NCI-H510A (cell line): ENCODE measurements around the gene SSTR5.

Source experiments
- DNase-seq: peaks from one replicate; lab custom pipeline; 2025; lab: John Stamatoyannopoulos, UW

SSTR5 gene

DNA sequence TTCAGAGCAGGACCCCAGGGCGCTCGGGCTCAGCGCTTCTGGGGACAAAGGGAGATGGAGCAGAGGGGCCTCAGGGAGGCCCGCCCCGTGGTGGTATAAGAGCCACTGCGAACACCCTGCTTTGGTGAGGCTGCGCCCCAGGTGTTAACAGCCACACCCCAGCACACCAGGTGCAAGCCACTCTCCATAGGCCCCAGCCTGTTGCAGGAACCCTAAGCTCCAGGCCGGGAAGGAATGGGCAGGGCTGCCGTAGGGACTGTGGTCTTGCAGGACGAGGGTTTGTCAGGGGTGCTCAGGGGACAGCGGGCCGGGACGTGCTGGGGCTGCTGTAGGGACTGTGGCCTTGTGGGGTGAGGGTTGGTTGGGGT, 17.0 kb upstream of the SSTR5 start:
- DNase-seq, result no peak

DNA sequence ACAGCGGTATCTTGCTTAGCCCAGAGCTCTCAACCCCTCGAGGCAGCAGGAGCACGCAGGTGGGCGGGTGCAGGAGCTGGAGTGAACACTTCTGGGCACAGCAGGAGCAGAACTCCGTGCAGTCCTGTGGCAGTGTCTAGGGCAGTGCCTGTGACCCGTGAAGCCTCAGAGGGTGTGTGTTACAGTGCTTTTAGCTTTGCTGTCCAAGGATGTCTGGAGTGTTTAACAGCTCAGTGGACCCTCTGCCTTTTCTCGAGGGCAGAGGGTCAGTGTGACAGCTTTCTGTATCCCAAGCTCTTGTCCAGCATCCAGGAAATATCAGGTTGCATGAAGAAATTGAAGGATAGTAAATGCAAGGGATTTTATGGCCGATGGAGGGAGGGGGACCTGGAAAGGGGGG, 16.4 kb upstream of the SSTR5 start:
- DNase-seq, result no peak

- no peak for DNase-seq
Observed at GRCh38 chr16:1057252-1057932, 15.2 kb upstream of the SSTR5 start.

DNA sequence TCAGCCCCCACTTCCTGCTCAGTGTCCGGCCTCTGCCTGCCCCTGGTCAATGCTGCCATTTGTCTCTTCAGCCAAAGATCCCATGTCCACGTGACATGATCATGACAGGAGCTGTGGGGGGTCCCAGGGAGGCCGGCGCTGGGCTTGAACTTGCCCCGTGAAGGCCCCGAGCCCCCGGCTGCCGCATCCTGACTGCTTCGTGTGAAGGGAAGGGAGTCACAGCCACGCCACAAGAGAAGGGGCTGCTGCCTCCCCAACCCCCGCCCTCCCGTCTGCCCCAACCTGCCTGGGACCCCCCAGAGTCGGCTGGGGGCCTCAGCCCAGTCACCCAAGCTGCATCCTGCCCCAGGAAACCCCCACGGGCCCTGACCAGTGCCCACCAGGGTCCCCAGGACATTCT, 14.3 kb upstream of the SSTR5 start:
- no peak for DNase-seq

- no peak for DNase-seq
Observed at GRCh38 chr16:1059310-1059709, 13.2 kb upstream of the SSTR5 start.

GRCh38 chr16:1060416-1061340, 11.9 kb upstream of the SSTR5 start:
- no peak for DNase-seq

- no peak for DNase-seq
Observed at GRCh38 chr16:1061769-1062505, 10.6 kb upstream of the SSTR5 start.

DNA sequence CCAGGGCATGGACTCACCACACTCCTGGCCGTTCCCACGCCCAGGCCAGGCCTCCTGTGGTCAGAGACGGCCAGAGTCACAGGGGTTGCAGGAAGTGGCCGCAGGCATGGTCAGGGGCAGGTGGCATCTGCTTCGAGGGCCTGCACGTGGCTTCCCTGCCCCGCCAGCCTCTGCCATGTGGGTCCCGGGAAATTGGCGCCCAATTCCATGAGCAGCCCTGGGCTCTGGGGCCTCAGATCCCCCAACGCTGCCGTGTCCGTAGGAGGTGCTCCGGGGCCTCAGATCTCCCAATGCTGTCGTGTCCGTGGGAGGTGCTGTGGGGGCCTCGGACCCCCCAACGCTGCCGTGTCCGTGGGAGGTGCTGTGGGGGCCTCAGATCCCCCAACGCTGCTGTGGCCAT, 9.7 kb upstream of the SSTR5 start:
- DNase-seq, result no peak

DNA sequence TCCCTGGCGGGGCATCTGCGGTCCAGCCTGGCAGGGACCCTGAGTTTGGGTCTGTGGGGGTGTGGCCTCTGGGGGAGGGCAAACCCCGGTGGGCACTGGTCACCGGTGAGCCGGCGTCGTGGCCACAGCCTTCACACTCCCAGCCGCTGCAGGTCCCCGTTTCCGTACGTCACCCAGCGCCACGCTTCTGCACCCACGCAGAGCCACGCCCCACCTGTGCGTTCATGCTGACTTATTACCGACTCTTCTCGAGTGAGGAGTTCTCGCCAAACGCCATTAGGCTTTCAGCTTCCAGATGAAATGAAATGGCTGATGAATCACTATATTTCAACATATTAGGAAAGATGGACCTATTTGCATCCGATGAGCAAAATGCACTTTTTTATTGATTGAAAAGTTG, 8.8 kb upstream of the SSTR5 start:
- DNase-seq, result no peak

GRCh38 chr16:1065469-1066128, 6.9 kb upstream of the SSTR5 start:
- DNase-seq, result no peak

DNA sequence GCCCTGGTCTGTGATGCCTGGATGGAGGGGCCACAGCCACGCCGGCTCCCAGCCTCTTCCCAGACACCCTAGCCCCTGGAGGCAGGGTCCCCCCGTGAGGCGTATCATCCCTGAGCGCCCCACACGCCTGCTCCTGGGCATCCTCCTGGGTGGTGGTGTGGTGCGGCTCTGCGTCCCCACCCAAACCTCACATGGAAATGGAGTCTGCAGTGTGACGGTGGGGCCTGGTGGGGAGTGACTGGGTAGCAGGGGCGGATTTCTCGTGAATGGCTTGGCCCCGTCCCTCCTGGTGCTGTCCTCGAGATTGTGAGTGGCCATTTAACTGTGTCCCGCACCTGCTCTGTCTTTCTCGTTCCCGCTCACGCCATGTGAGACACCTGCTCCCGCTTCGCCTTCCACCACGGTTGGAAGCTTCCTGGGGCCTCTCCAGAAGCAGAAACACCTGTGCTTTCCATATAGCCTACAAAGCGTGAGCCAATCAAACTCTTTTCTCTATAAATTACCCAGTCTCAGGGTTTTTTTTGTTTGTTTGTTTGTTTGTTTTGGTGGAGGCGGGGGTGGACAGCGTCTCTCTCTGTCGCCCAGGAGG, 5.9 kb upstream of the SSTR5 start:
- DNase-seq, result no peak

DNA sequence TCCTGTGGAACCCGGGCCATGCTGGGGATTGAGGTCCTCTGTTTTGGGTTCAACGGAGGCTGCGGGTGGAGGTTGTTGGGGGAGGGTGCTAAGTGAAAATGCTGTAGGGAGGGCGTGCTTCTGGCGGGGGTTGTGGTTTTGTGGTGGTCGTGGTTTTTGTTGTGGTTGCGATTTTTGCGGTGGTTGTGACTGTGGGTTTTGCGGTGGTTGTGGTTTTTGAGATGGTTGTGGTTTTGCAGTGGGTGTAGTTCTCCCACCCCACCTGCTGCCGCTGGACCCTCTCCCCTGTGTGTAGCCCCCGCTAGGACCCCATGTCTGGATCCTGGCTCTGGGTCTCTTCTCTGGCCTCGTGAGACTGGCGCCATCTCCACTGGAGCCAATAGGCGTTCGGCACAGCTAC, 4.9 kb upstream of the SSTR5 start:
- no peak for DNase-seq

GRCh38 chr16:1068451-1068850, 4.1 kb upstream of the SSTR5 start:
- DNase-seq, result no peak

- no peak for DNase-seq
Observed at GRCh38 chr16:1069154-1069553, 3.4 kb upstream of the SSTR5 start.

DNA sequence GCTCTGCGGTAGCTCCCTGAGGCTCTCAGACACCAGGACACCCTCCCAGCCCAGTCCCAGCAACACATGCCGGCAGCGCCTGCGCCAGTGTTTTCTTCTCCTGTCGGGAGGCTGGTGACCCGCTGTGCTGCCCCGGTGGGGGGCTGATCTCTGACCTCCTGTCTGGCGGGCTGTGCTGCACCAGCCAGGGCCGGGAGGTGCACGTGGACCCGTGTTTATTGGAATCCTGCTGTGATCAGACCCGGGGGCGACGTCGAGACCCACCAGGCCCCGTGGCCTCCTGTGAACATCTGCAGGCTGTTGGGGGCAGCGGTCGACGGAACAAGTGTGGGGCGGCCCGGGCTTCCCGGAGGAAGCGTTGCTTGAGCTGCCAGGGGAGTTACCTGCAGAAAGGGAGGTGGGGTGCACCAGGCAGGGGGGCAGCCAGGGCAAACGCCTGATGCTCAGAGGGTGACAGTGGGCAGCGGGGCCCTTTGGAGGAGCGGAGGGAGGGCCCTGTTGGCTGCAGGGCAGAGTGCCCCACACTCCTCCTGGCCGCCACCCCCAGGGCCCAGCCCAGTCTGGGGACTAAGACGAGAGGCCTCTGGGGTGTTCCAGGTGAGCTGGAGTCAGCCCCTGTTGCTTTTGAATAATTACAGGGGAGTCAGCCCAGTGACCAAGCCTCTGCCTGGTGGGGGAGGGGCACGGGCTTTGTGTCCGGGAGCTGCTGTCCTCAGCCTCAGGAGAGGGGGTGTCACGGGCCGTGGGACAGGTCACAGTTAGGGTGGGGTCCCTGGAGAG, 2.3 kb upstream of the SSTR5 start:
- DNase-seq, result no peak

- no peak for DNase-seq
Observed at GRCh38 chr16:1070864-1071408, 1.6 kb upstream of the SSTR5 start.

DNA sequence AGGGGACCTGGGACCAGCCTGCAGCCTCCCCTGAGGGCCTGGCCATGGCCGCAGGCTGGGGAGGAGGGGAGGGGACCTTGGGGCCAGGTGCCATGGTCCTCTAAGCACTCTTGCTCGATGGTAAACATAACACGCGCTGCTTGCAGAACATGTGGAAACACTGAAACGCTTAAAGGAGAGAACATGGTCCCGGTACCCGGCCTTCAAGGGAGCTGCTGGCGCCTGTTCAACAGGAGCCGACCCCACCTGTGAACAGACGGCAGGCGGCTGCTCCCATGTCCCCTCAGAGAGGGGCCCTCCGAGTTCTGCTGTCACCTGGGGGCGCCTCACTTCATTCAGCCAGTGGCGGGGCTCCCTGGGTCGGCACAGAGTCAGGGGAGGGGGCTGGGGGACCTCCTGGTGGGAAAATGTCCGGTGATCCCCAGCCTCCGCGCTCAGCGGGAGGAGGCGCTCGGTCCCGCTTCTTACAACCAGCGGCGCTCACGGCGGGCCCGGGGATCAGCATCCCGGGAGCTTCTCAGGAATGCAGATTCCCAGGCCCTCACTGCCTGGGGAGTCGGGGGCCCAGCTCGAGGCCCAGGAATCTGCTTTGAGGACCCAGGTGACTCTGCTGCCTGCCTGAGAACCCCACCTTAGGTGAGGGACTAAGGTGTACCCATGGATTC, 854 bp upstream of the SSTR5 start:
- no peak for DNase-seq

DNA sequence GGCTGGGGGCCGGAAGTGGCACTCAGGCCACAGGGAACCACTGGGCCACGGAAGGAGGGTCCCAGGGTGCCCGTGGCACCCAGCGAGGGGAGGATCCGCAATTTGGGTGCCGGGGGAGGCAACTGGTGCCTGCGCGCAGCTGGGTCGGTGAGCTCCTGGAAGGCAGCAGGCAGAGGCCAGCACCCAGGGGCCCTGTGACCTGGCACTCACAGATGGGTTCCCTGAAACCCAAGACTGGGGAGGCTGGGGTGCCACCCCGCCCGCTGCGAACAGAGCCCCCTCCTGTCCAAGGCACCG, 663 bp downstream of the SSTR5 start:
- no peak for DNase-seq

DNA sequence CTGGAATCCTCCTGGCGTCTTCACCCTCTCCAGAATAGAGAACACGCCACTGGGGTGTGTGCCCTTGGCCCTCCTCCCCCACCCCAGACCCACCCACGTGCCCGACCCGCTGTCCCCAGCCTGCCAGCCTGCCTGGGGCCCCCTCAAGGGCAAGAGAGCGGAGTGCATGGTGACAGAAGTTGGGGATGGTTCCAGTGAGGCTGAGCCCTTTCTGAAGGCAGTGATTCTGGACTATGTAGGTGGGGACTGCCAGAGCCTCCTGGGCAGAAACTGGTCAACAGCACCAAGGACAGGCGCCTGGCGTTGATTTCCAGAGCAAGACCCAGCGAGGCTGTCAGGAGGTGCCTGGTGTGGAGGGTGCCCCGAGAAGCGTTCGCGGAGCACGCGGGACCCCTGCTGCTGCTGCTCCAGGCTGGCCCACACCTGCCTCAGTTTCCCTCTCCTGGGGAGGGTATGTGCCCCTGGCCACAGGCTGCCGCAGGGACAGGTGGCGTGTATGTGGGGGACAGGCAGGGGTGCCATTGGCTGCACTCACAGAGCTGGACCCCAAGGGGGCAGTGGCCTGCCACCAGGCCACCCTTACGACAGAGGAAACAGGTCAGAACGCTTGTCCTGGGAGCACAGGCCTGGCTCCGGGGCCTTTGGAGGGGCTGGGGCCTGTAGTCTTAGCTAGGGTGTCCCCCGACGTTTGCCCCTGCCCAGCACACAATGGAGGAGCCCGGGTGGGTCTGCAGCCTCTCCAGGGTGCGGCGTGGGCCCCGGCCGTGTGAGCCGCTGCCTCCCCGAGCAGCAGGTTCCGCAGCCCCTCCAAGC, 1.2 kb downstream of the SSTR5 start:
- no peak for DNase-seq

GRCh38 chr16:1074379-1074649, 1.8 kb downstream of the SSTR5 start:
- DNase-seq, result no peak
